Prostate gland (tissue), 2 donors: ENCODE results near the gene NT5M.

Experiments used
- POLR2A ChIP-seq: fragments of 450-650 bp; IDR thresholded peaks from one replicate; pipeline ENCODE4 v1.6.1; 2016; ENCODE audit warnings: antibody characterized with exemption, mild to moderate bottlenecking
- POLR2AphosphoS5 ChIP-seq: sonication (generic); formaldehyde crosslinking; IDR thresholded peaks from one replicate; pipeline ENCODE4 v1.6.1; 2017; ENCODE audit warnings: antibody characterized with exemption
- TF ChIP-seq, protein P1 (sequence below), 4 experiments: fragments of 200-600 bp in 2 of 4; fragments of 450-650 bp in 2 of 4; sonication (generic) in 2 of 4; IDR thresholded peaks; 1 replicate in 3 of 4; 2 replicates in 1 of 4; pipeline ENCODE4 v1.5.1; 2016 to 2019; ENCODE audit warnings: antibody characterized with exemption in 4 of 4, mild to moderate bottlenecking in 2 of 4, moderate library complexity in 2 of 4

DNA sequence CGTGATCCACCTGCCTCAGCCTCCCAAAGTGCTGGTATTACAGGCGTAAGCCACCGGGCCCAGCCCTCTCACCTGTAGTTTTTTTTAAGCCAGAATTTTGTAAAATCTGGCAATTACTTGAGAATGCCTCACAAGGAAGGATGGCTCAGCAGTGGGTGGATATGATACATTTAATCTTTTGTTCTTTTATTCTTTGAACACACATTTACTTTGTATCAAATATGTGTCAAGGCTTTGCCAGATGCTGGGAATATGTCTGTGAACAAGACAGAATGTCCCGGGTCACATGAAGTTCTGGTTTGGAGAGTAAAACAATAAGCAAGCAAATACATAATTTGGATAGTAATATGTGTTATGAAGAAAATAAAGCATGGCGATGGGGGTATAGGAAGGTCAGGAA is 17.2 kb upstream of the NT5M start:
- no peak for TF ChIP-seq POLR2A
- TF ChIP-seq, protein P1, sequence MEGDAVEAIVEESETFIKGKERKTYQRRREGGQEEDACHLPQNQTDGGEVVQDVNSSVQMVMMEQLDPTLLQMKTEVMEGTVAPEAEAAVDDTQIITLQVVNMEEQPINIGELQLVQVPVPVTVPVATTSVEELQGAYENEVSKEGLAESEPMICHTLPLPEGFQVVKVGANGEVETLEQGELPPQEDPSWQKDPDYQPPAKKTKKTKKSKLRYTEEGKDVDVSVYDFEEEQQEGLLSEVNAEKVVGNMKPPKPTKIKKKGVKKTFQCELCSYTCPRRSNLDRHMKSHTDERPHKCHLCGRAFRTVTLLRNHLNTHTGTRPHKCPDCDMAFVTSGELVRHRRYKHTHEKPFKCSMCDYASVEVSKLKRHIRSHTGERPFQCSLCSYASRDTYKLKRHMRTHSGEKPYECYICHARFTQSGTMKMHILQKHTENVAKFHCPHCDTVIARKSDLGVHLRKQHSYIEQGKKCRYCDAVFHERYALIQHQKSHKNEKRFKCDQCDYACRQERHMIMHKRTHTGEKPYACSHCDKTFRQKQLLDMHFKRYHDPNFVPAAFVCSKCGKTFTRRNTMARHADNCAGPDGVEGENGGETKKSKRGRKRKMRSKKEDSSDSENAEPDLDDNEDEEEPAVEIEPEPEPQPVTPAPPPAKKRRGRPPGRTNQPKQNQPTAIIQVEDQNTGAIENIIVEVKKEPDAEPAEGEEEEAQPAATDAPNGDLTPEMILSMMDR (IDR thresholded peaks at IDR 0.05) = no peak
- TF ChIP-seq POLR2AphosphoS5 = no peak
